ENCODE results near the gene ANKMY1. TPM values are rescaled to one million over a fixed set of nuclear protein-coding genes. Genes with fewer than 3 reads are reported as not detected.

The ANKMY1 gene
- total and polyA plus RNA-seq, 2 experiments from 2014 or later = 2.3 to 8.9 TPM

DNA sequence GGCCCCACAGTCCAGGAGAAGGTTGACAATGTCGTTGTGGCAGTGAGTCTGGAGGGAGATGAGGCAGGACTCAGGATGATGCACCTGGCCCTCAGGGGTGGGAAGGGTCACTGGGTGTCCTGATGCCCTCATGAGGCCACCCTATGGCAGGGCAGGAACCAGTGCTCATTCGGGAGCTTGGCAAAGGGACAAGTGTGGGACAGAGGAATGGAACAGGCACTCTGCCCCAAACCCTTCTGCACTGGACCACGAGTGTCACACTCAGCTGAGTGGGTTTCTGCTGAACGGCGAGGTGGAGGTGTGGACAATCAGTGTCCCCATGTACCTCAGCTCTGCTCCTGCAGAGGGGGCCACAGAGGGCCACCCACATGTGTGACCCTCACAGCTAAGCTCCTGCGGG is 32.0 kb downstream of the ANKMY1 start (continued):
- TF ChIP-seq, protein P1, sequence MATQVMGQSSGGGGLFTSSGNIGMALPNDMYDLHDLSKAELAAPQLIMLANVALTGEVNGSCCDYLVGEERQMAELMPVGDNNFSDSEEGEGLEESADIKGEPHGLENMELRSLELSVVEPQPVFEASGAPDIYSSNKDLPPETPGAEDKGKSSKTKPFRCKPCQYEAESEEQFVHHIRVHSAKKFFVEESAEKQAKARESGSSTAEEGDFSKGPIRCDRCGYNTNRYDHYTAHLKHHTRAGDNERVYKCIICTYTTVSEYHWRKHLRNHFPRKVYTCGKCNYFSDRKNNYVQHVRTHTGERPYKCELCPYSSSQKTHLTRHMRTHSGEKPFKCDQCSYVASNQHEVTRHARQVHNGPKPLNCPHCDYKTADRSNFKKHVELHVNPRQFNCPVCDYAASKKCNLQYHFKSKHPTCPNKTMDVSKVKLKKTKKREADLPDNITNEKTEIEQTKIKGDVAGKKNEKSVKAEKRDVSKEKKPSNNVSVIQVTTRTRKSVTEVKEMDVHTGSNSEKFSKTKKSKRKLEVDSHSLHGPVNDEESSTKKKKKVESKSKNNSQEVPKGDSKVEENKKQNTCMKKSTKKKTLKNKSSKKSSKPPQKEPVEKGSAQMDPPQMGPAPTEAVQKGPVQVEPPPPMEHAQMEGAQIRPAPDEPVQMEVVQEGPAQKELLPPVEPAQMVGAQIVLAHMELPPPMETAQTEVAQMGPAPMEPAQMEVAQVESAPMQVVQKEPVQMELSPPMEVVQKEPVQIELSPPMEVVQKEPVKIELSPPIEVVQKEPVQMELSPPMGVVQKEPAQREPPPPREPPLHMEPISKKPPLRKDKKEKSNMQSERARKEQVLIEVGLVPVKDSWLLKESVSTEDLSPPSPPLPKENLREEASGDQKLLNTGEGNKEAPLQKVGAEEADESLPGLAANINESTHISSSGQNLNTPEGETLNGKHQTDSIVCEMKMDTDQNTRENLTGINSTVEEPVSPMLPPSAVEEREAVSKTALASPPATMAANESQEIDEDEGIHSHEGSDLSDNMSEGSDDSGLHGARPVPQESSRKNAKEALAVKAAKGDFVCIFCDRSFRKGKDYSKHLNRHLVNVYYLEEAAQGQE (IDR thresholded peaks at IDR 0.05; ENCODE audit: unreplicated experiment) = no peak
- TF ChIP-seq CREB1 (CRISPR knock-in tag; IDR thresholded peaks at IDR 0.05; ENCODE audit: low read depth) = no peak
- TF ChIP-seq JUNB (IDR thresholded peaks at IDR 0.05; ENCODE audit: unreplicated experiment) = no peak
- TF ChIP-seq ZNF114 (CRISPR knock-in tag; IDR thresholded peaks at IDR 0.05) = no peak
- TF ChIP-seq, protein P2, sequence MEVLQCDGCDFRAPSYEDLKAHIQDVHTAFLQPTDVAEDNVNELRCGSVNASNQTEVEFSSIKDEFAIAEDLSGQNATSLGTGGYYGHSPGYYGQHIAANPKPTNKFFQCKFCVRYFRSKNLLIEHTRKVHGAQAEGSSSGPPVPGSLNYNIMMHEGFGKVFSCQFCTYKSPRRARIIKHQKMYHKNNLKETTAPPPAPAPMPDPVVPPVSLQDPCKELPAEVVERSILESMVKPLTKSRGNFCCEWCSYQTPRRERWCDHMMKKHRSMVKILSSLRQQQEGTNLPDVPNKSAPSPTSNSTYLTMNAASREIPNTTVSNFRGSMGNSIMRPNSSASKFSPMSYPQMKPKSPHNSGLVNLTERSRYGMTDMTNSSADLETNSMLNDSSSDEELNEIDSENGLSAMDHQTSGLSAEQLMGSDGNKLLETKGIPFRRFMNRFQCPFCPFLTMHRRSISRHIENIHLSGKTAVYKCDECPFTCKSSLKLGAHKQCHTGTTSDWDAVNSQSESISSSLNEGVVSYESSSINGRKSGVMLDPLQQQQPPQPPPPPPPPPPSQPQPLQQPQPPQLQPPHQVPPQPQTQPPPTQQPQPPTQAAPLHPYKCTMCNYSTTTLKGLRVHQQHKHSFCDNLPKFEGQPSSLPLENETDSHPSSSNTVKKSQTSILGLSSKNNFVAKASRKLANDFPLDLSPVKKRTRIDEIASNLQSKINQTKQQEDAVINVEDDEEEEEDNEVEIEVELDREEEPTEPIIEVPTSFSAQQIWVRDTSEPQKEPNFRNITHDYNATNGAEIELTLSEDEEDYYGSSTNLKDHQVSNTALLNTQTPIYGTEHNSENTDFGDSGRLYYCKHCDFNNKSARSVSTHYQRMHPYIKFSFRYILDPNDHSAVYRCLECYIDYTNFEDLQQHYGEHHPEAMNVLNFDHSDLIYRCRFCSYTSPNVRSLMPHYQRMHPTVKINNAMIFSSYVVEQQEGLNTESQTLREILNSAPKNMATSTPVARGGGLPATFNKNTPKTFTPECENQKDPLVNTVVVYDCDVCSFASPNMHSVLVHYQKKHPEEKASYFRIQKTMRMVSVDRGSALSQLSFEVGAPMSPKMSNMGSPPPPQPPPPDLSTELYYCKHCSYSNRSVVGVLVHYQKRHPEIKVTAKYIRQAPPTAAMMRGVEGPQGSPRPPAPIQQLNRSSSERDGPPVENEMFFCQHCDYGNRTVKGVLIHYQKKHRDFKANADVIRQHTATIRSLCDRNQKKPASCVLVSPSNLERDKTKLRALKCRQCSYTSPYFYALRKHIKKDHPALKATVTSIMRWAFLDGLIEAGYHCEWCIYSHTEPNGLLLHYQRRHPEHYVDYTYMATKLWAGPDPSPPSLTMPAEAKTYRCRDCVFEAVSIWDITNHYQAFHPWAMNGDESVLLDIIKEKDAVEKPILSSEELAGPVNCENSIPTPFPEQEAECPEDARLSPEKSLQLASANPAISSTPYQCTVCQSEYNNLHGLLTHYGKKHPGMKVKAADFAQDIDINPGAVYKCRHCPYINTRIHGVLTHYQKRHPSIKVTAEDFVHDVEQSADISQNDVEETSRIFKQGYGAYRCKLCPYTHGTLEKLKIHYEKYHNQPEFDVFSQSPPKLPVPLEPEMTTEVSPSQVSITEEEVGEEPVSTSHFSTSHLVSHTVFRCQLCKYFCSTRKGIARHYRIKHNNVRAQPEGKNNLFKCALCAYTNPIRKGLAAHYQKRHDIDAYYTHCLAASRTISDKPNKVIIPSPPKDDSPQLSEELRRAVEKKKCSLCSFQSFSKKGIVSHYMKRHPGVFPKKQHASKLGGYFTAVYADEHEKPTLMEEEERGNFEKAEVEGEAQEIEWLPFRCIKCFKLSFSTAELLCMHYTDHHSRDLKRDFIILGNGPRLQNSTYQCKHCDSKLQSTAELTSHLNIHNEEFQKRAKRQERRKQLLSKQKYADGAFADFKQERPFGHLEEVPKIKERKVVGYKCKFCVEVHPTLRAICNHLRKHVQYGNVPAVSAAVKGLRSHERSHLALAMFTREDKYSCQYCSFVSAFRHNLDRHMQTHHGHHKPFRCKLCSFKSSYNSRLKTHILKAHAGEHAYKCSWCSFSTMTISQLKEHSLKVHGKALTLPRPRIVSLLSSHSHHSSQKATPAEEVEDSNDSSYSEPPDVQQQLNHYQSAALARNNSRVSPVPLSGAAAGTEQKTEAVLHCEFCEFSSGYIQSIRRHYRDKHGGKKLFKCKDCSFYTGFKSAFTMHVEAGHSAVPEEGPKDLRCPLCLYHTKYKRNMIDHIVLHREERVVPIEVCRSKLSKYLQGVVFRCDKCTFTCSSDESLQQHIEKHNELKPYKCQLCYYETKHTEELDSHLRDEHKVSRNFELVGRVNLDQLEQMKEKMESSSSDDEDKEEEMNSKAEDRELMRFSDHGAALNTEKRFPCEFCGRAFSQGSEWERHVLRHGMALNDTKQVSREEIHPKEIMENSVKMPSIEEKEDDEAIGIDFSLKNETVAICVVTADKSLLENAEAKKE (CRISPR knock-in tag; IDR thresholded peaks at IDR 0.05) = no peak
- TF ChIP-seq ZNF331 (CRISPR knock-in tag; IDR thresholded peaks at IDR 0.05; ENCODE audit: low read depth) = no peak
